SK-N-MC (cell line): ENCODE measurements around the gene RIMBP2.
"Not testable (repeated sequence)": the region's sequence is repeated elsewhere in the genome, so short reads cannot be mapped to it uniquely, and the experiment has no call there.

Source experiments
- DNase-seq: peaks from one replicate; pipeline ENCODE4 v3.0.0-alpha.2; 2011; ENCODE audit warnings: low read depth, low spot score
- H3K27ac ChIP-seq: fragments of 200-600 bp; sonication (generic); 2 replicates; pipeline ENCODE4 v1.5.1; 2016; ENCODE audit warnings: mixed run types
- H3K36me3 ChIP-seq: fragments of 200-600 bp; sonication (generic); 2 replicates; pipeline ENCODE4 v1.6.1; 2017; ENCODE audit warnings: antibody characterized with exemption, low read length, mixed read lengths; ENCODE audit not compliant: insufficient read depth
- H3K4me3 ChIP-seq: fragments of 200-600 bp; sonication (generic); 2 replicates; pipeline ENCODE4 v1.5.1; 2016
- H3K9ac ChIP-seq: fragments of 200-600 bp; sonication (generic); 2 replicates; pipeline ENCODE4 v1.8.0; 2017; ENCODE audit warnings: mixed run types, mixed read lengths; ENCODE audit not compliant: insufficient read length
- H3K9me3 ChIP-seq: fragments of 200-600 bp; sonication (generic); 2 replicates; pipeline ENCODE4 v1.6.1; 2017; ENCODE audit warnings: low read depth, mild to moderate bottlenecking, antibody characterized with exemption, low read length, moderate library complexity, mixed read lengths
- EZH2 ChIP-seq: fragments of 200-600 bp; sonication (generic); IDR thresholded peaks from one replicate; pipeline ENCODE4 v1.6.1; 2017; ENCODE audit warnings: antibody characterized with exemption
- FOXP2 ChIP-seq: optimal IDR thresholded peaks from 2 replicates; pipeline ENCODE3; 2011; ENCODE audit warnings: mild to moderate bottlenecking, moderate library complexity; ENCODE audit not compliant: insufficient read depth; ENCODE audit errors: extremely low read length, control extremely low read depth
- POLR2AphosphoS5 ChIP-seq: IDR thresholded peaks from 2 replicates; pipeline ENCODE4 v1.6.1; 2012; ENCODE audit warnings: mild to moderate bottlenecking, low read depth, low read length, borderline replicate concordance

The RIMBP2 gene

DNA sequence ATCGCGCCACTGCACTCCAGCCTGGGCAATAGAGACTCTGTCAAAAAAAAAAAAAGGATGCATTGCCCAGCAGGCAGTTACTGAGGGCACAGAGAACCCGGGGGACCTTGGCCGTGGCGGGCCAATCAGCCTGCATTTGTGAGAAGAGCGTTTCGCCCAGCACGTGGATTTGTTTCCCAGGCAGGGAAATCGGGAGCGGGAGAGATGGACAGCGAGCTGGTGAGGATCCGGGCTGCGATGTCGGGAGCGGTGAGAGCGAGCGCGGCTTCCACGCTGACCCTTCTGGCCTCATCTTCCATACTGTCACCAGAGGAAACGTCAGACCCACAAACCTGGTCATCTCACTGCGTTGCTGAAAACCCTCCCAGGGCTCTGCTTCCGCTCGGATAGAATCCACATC, 123.5 kb downstream of the RIMBP2 start:
- H3K27ac ChIP-seq, result no peak overlapping the region
- no peak overlapping the region for H3K9ac ChIP-seq
- no peak for DNase-seq
- H3K36me3 ChIP-seq, result no peaks in the 10 kb centered on the region
- no peak overlapping the region for H3K4me3 ChIP-seq
- no peaks in the 10 kb centered on the region for H3K9me3 ChIP-seq
- no peak for TF ChIP-seq POLR2AphosphoS5
- no peak for TF ChIP-seq FOXP2
- no peak for TF ChIP-seq EZH2

- no peak for TF ChIP-seq EZH2
- no peak for TF ChIP-seq FOXP2
- TF ChIP-seq POLR2AphosphoS5, result no peak
- DNase-seq, result no peak
- no peak overlapping the region for H3K27ac ChIP-seq
These were observed 124.4 kb downstream of the RIMBP2 start for GRCh38 chr12:130591736-130592135.

GRCh38 chr12:130590685-130591084, 125.4 kb downstream of the RIMBP2 start:
- TF ChIP-seq EZH2, result no peak
- TF ChIP-seq FOXP2, result no peak
- no peak for TF ChIP-seq POLR2AphosphoS5
- H3K9me3 ChIP-seq, result no peaks in the 10 kb centered on the region
- no peaks in the 10 kb centered on the region for H3K36me3 ChIP-seq
- no peak overlapping the region for H3K4me3 ChIP-seq
- DNase-seq, result no peak
- no peak overlapping the region for H3K9ac ChIP-seq
- no peak overlapping the region for H3K27ac ChIP-seq

More at GRCh38 chr12:130591736-130592135, 124.4 kb downstream of the RIMBP2 start:
- Histone ChIP-seq H3K4me3 (no peak overlapping the region), H3K9me3 (no peaks in the 10 kb centered on the region), H3K9ac (no peak overlapping the region), H3K36me3 (no peaks in the 10 kb centered on the region)

GRCh38 chr12:130589540-130590317, 126.4 kb downstream of the RIMBP2 start:
- H3K27ac ChIP-seq, result no peak overlapping the region
- H3K9ac ChIP-seq, result no peak overlapping the region
- TF ChIP-seq POLR2AphosphoS5, result no peak
- no peak for TF ChIP-seq EZH2
- H3K36me3 ChIP-seq, result no peaks in the 10 kb centered on the region
- DNase-seq, result no peak
- H3K4me3 ChIP-seq, result no peak overlapping the region
- H3K9me3 ChIP-seq, result no peaks in the 10 kb centered on the region

- H3K27ac ChIP-seq, result no peak overlapping the region
- H3K9me3 ChIP-seq, result no peaks in the 10 kb centered on the region
- no peaks in the 10 kb centered on the region for H3K36me3 ChIP-seq
- no peak overlapping the region for H3K9ac ChIP-seq
- TF ChIP-seq FOXP2 (no peak), POLR2AphosphoS5 (no peak), EZH2 (no peak)
- DNase-seq, result no peak
- no peak overlapping the region for H3K4me3 ChIP-seq
These were observed 127.2 kb downstream of the RIMBP2 start for GRCh38 chr12:130588696-130589539.

GRCh38 chr12:130587966-130588365, 128.1 kb downstream of the RIMBP2 start:
- H3K9me3 ChIP-seq, result no peaks in the 10 kb centered on the region
- TF ChIP-seq POLR2AphosphoS5 (no peak), FOXP2 (no peak), EZH2 (no peak)
- no peak overlapping the region for H3K9ac ChIP-seq
- H3K36me3 ChIP-seq, result no peaks in the 10 kb centered on the region
- H3K27ac ChIP-seq, result no peak overlapping the region
- H3K4me3 ChIP-seq, result no peak overlapping the region
- no peak for DNase-seq

DNA sequence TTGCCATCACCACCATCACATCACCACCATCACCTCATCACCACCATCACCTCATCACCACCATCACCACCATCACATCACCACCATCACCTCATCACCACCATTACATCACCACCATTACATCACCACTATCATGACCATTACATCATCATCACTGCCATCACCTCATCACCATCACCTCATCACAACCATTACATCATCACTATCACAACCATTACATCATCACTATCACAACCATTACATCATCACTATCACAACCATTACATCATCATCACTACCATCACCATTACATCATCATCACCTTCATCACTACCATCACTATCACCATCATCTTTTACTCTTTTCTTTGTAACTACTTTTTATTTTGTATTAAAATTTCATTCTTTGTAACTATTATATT, 131.6 kb downstream of the RIMBP2 start:
- not testable (repeated sequence) for H3K4me3 ChIP-seq, H3K9ac ChIP-seq, H3K27ac ChIP-seq, H3K9me3 ChIP-seq, H3K36me3 ChIP-seq, DNase-seq

GRCh38 chr12:130583800-130584199, 132.3 kb downstream of the RIMBP2 start:
- TF ChIP-seq EZH2 (no peak), POLR2AphosphoS5 (no peak), FOXP2 (no peak)
- H3K27ac ChIP-seq, result no peak overlapping the region
- no peak for DNase-seq

More at GRCh38 chr12:130583800-130584199, 132.3 kb downstream of the RIMBP2 start:
- no peaks in the 10 kb centered on the region for H3K36me3 ChIP-seq
- H3K4me3 ChIP-seq, result no peak overlapping the region
- no peaks in the 10 kb centered on the region for H3K9me3 ChIP-seq
- H3K9ac ChIP-seq, result no peak overlapping the region
